Endometrial microvascular endothelial cells (primary cell): ENCODE data around the gene RPH3AL. TPM values are rescaled to one million over a fixed set of nuclear protein-coding genes. Genes with fewer than 3 reads are reported as not detected.

ENCODE experiments used
- in situ Hi-C: cut with HindIII; loops from 2 replicates; pipeline ENCODE4 v1.10.0; 2017; ENCODE audit warnings: low sequenced_read_pairs, low pct_unique_long_range_greater_than_20kb; ENCODE audit errors: inconsistent ontology term
- total RNA-seq: library from RNA; depleted of rRNA; stranded (reverse); fragments of >200 nt; gene quantifications from one replicate; pipeline ENCODE4 v1.2.3, GENCODE V29; 2015; ENCODE audit errors: inconsistent ontology term

Gene RPH3AL
- total RNA-seq, 1 donor from 2014 or later, result 41.1 TPM

- in situ Hi-C loops, result no loop called here
These were observed 189.9 kb downstream of the RPH3AL start for GRCh38 chr17:162689-163088.

Other genes with a start within 250 kb of the RPH3AL start
- gene SCGB1C2, start 215.2 kb downstream of the RPH3AL start, total RNA-seq, result not detected
- gene DOC2B, start 171.2 kb downstream of the RPH3AL start, total RNA-seq, result 4.7 TPM
- 47.3 TPM for gene RFLNB, start 93.1 kb upstream of the RPH3AL start, total RNA-seq